ENCODE measurements around the gene XAGE2.
A peak's percentile ranks its signal among the peaks of the same experiment; 100 is the strongest.
"Not testable (repeated sequence)": the region's sequence is repeated elsewhere in the genome, so short reads cannot be mapped to it uniquely, and the experiment has no call there.

The XAGE2 gene

GRCh38 chrX:52368368-52369055 lies at the start of gene XAGE2:
TSS of gene XAGE2 (plus strand) at chrX:52369021. CDS start at chrX:52370015, 994 bp downstream.
- DNase-seq (ENCODE audit: low read depth): no peak

- DNase-seq (ENCODE audit: low read depth): no peak
Measured at GRCh38 chrX:52337410-52337809, 31.4 kb upstream of the XAGE2 start.

- no peak for DNase-seq (ENCODE audit: low read depth)
Measured at GRCh38 chrX:52341493-52341892, 27.3 kb upstream of the XAGE2 start.

- not testable (repeated sequence) for DNase-seq (ENCODE audit: low read depth)
Measured at GRCh38 chrX:52343131-52343530, 25.7 kb upstream of the XAGE2 start.

GRCh38 chrX:52345402-52345801 lies 23.4 kb upstream of the XAGE2 start:
- not testable (repeated sequence) for DNase-seq (ENCODE audit: low read depth)

- DNase-seq (ENCODE audit: low read depth): no peak
Measured at GRCh38 chrX:52346174-52347165, 22.4 kb upstream of the XAGE2 start.

GRCh38 chrX:52349681-52350080 lies 19.1 kb upstream of the XAGE2 start:
- no peak for DNase-seq (ENCODE audit: low read depth)

- no peak for DNase-seq (ENCODE audit: low read depth)
Measured at GRCh38 chrX:52352551-52352950, 16.3 kb upstream of the XAGE2 start.

GRCh38 chrX:52353838-52354237 lies 15.0 kb upstream of the XAGE2 start:
- DNase-seq (ENCODE audit: low read depth): no peak

- DNase-seq (ENCODE audit: low read depth): no peak
Measured at GRCh38 chrX:52355108-52355507, 13.7 kb upstream of the XAGE2 start.

GRCh38 chrX:52359614-52360232 lies 9.1 kb upstream of the XAGE2 start:
- DNase-seq (ENCODE audit: low read depth): no peak

GRCh38 chrX:52361941-52362340 lies 6.9 kb upstream of the XAGE2 start:
- DNase-seq (ENCODE audit: low read depth): no peak

- no peak for DNase-seq (ENCODE audit: low read depth)
Measured at GRCh38 chrX:52363247-52363883, 5.5 kb upstream of the XAGE2 start.

- DNase-seq (ENCODE audit: low read depth): no peak
Measured at GRCh38 chrX:52378870-52379269, 10.0 kb downstream of the XAGE2 start.

GRCh38 chrX:52380993-52381392 lies 12.2 kb downstream of the XAGE2 start:
- no peak for DNase-seq (ENCODE audit: low read depth)

GRCh38 chrX:52410439-52411394 lies 41.9 kb downstream of the XAGE2 start:
- DNase-seq (ENCODE audit: low read depth): no peak

GRCh38 chrX:52415304-52415703 lies 46.5 kb downstream of the XAGE2 start:
- DNase-seq (ENCODE audit: low read depth): no peak

- no peak for DNase-seq (ENCODE audit: low read depth)
Measured at GRCh38 chrX:52416816-52417215, 48.0 kb downstream of the XAGE2 start.

- peak; percentile 20 for DNase-seq (ENCODE audit: low read depth)
Measured at GRCh38 chrX:52420824-52421443, 52.1 kb downstream of the XAGE2 start.

GRCh38 chrX:52422884-52423283 lies 54.1 kb downstream of the XAGE2 start:
- DNase-seq (ENCODE audit: low read depth): peak; percentile 56

Data from GM04503 (cell line).